Measurements from ENCODE around the gene TEX2.
"Not testable (repeated sequence)": the region's sequence is repeated elsewhere in the genome, so short reads cannot be mapped to it uniquely, and the experiment has no call there.

TEX2 gene

GRCh38 chr17:64223283-64223682, 39.8 kb downstream of the TEX2 start:
- TF ChIP-seq CTCF (IDR thresholded peaks at IDR 0.05; ENCODE audit: low read depth, low read length, missing control alignments), result no peak
- in situ Hi-C loops (cut with HindIII; ENCODE audit: low sequenced_read_pairs), result no loop called here
- DNase-seq (ENCODE audit: low read depth), result no peak
- no peak overlapping the region for H3K4me3 ChIP-seq (ENCODE audit: low read depth, low read length)

- no peak for DNase-seq (ENCODE audit: low read depth)
- TF ChIP-seq CTCF (IDR thresholded peaks at IDR 0.05; ENCODE audit: low read depth, low read length, missing control alignments), result no peak
- in situ Hi-C loops (cut with HindIII; ENCODE audit: low sequenced_read_pairs), result no loop called here
- H3K4me3 ChIP-seq (ENCODE audit: low read depth, low read length), result no peak overlapping the region
Measured at GRCh38 chr17:64221679-64222078, 41.4 kb downstream of the TEX2 start.

GRCh38 chr17:64220604-64221003, 42.5 kb downstream of the TEX2 start:
- in situ Hi-C loops (cut with HindIII; ENCODE audit: low sequenced_read_pairs); H3K4me3 ChIP-seq (ENCODE audit: low read depth, low read length); DNase-seq (ENCODE audit: low read depth): not testable (repeated sequence)

GRCh38 chr17:64219571-64219970, 43.5 kb downstream of the TEX2 start:
- TF ChIP-seq CTCF (IDR thresholded peaks at IDR 0.05; ENCODE audit: low read depth, low read length, missing control alignments), result no peak
- in situ Hi-C loops (cut with HindIII; ENCODE audit: low sequenced_read_pairs), result no loop called here
- DNase-seq (ENCODE audit: low read depth), result no peak
- H3K4me3 ChIP-seq (ENCODE audit: low read depth, low read length), result no peak overlapping the region

GRCh38 chr17:64218066-64218465, 45.0 kb downstream of the TEX2 start:
- in situ Hi-C loops (cut with HindIII; ENCODE audit: low sequenced_read_pairs), result no loop called here
- DNase-seq (ENCODE audit: low read depth), result no peak
- TF ChIP-seq CTCF (IDR thresholded peaks at IDR 0.05; ENCODE audit: low read depth, low read length, missing control alignments), result no peak
- no peak overlapping the region for H3K4me3 ChIP-seq (ENCODE audit: low read depth, low read length)

GRCh38 chr17:64217249-64217691, 45.8 kb downstream of the TEX2 start:
- no peak overlapping the region for H3K4me3 ChIP-seq (ENCODE audit: low read depth, low read length)
- DNase-seq (ENCODE audit: low read depth), result no peak
- in situ Hi-C loops (cut with HindIII; ENCODE audit: low sequenced_read_pairs), result no loop called here
- no peak for TF ChIP-seq CTCF (IDR thresholded peaks at IDR 0.05; ENCODE audit: low read depth, low read length, missing control alignments)

- TF ChIP-seq CTCF (IDR thresholded peaks at IDR 0.05; ENCODE audit: low read depth, low read length, missing control alignments), result no peak
- in situ Hi-C loops (cut with HindIII; ENCODE audit: low sequenced_read_pairs), result no loop called here
- peak; percentile 26 for DNase-seq (ENCODE audit: low read depth)
- no peak overlapping the region for H3K4me3 ChIP-seq (ENCODE audit: low read depth, low read length)
Measured at GRCh38 chr17:64216338-64217248, 46.5 kb downstream of the TEX2 start.
